NCI-H146 (cell line): ENCODE measurements around the gene PLA2G5.

Experiments
- DNase-seq: peaks from one replicate; lab custom pipeline; 2025; lab: John Stamatoyannopoulos, UW

The PLA2G5 gene

GRCh38 chr1:20068722-20069121 is 1.3 kb upstream of the PLA2G5 start:
- no peak for DNase-seq

GRCh38 chr1:20070357-20070756 is 363 bp downstream of the PLA2G5 start:
- no peak for DNase-seq

DNA sequence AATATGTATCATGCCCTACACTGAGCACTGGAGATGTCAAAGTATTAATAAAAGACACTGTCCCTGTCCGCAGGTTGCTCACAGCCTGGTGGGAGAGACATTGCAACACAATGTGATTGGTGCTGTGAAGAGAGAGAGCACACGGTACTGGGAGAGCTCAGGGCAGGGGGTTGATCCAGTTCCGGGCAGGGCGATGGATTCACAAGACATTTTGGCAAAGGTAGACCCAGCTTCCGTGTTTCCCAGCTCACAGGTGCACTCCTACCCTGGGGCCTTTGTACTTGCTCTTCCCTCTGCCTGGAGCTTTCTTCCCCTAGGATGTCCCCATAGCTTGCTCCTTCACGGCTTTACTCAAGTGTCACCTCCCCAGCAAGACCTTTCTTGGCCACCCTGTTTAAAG is 1.4 kb downstream of the PLA2G5 start:
- DNase-seq = no peak

- DNase-seq = no peak
Observed at GRCh38 chr1:20072771-20073170, 2.8 kb downstream of the PLA2G5 start.

GRCh38 chr1:20073256-20073655 is 3.3 kb downstream of the PLA2G5 start:
- no peak for DNase-seq

- DNase-seq = no peak
Observed at GRCh38 chr1:20074055-20074724, 4.2 kb downstream of the PLA2G5 start.

DNA sequence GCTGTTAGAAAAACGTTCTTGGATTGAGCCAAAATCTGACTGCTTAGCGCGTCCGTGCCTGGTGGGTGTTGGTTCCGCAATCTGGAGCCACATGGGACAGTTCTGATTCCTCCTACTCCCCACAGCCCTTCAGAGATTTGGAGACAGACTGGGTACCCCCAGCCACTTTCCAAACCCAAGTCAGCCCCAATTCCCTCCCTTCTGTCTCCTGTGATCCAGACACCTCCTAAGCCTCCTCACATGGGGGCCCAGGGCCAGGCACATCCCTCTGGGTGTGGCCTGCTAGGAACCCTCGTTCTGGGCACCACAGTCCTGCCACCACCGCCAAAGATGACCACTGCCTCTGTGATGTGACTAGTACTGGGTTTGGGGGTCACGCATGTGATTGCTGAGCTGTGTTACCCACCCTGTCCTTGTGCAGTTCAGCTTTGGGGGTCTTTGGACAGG is 4.8 kb downstream of the PLA2G5 start:
- DNase-seq = no peak

GRCh38 chr1:20075345-20075744 is 5.4 kb downstream of the PLA2G5 start:
- DNase-seq = no peak

- no peak for DNase-seq
Observed at GRCh38 chr1:20076223-20076622, 6.2 kb downstream of the PLA2G5 start.

GRCh38 chr1:20076710-20077461 is 6.9 kb downstream of the PLA2G5 start:
- DNase-seq = no peak

DNA sequence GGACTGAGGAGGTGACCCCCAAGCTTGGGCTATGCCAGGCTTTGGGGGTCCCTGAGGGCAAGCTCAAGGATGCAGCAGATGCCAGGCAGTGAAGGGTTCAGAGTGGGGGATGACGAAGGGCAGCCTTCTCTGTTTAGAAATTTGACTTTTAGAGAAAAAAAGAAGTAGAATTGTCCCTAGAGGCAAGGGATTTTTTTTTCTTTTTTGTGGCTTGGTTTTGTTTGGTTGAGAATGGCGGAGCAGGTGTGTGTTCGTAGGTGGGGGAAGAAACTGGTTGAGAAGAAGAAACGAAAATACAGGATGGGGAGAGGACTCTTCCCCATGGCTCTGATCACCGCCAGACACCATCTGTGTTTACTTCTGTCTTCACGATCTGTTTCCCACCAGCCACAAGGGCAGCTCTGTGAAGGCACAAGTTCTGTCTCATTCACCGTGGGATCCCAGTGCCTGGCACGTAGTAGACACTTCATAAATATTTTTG is 8.2 kb downstream of the PLA2G5 start:
- DNase-seq = no peak

- no peak for DNase-seq
Observed at GRCh38 chr1:20078711-20079110, 8.7 kb downstream of the PLA2G5 start.

DNA sequence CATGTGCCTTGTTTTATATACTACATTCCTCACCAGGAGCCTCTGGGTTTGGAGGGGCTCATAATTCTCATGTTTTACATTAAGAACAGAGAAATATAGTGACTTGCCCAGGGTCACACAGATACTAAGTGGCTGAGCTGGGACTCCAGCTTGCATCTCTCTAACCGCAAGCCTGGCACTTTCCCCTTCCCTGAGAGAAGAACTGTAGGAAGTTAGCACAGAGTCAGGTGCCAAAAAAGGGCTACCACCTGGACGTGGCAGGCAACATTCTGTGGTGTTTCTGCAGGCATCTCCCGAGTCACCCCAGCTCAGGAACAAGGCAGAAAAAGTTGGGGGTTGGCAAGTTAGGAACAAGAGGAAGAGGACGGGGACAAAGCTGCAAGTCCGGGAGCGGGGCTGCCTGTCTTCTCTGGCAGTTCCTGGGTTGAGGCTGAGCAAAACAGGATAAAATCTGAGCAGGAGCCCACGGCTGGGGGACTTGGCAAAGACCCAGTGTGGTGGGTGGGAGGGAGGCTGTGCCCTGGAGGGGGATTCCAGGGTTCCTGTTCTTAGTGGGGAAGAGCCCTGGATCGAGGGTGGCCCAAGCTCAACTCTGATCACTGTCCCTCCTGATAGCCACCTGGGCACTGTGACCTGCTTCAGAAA is 9.8 kb downstream of the PLA2G5 start:
- no peak for DNase-seq

DNA sequence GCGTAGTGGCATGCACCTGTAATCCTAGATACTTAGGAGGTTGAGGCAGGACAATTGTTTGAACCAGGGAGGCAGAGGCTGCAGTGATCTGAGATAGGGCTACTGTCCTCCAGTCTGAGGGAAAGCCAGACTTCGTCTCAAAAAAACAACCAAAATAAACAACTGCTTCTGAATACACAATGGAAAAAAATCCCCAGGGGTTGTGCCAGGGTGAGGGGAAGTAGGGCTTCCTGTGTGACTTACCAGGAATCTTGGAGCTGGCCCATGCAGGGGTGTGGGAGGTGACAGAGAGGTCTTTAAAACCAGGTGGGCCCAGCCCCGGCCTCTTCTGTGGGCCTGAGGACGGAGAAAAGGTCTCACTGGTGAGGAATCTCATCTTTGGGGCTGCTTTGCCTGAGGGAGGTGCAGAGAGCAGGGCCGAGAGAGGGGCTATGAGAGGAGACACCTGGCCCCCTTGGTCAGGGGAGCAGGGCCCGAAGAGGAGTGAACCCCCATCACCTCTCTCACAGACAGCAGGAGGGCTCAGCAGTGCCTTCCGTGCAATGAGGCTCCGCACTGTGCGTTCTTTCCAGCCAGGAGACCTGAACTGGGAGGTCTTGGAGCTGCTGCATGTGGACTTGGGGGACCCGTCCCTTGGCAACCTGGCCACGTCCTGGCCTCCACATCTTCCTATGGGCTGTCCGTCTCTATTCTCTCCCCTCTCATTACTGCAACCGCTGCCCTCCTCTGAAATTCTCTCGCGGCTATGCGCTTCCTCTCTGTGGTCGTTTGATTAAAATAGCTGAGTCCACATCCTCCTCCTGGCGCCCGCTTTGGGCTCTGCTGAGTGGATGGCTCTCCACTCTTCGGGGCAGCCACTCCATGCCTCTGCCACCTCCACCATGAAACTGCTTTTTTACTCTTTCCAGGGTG is 10.7 kb downstream of the PLA2G5 start:
- no peak for DNase-seq

DNA sequence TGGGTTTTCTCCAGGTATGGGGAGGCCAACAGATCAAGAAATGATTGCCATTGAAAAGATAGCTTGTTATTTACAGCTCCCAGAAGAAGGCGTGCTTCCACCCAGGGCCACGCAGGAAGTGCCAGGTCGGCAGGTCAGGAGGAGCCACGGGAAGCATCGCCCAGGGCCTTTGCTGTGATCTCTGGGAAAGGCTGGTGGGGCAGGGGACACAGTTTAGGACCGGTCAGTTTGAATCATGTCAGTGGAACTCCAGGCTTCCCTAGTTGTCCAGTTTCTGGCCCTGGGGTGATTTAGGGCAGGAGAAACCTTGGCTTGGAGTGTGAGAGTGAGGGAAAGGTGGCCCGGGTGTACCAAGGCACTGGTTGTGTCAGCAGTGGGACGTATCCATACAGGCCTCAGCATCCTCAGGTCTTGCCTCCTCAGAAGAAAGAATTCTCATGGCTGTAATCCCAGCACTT is 11.4 kb downstream of the PLA2G5 start:
- no peak for DNase-seq

GRCh38 chr1:20082772-20083171 is 12.8 kb downstream of the PLA2G5 start:
- DNase-seq = no peak

DNA sequence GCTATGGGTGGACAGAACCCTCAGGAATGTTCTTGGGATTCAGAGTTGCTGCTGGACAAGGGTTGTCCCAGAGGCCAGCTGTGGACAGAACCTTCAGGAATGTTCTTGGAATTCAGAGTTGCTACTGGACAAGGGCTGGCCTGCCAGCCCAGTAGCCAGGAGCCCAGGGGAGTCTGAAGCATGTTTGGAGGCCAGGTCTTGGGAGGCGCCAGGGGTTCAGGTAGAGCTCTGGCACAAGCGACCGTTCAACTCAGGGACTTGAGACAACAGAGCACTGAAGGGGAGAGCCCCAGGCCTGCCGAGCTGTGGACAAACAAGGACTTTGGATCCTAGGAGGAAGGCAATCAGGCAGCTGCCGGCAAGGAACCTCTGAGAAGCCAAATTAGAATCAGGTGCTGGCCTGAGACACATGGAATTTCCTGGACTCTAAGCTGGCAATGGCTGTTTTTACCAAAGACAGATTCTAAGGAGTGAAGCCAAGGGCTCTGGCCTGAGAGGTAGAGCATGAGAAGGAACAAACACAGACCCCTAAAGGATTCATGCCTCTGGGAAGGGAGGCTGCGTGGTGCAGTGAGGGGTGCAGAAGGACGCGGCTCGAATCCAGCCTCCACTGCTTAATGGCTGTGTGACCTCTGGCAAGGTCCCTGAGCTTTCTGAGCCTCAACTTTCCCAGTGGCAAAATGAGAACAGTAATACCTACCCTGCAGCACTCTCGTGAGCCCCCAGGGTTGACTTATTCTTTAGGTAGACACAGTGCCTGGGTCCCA is 13.4 kb downstream of the PLA2G5 start:
- no peak for DNase-seq

DNA sequence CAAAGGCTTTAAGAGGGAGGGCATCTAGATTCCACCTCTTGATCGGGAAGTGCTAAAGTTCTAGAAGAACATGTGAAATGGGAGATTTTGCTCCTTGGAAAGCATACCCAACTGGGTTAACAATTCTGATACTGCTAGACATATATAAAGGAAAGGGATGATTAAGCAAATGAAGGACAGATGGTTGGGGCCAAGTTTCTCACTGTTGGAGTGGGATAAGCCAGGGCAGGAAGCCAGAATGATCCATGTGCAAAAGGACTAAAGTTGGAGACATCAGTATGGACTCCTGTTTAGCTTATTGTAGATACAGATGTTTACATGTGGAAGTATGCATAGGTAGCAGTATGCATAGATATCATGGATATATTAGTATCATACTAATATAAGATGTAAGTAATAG is 16.8 kb downstream of the PLA2G5 start:
- no peak for DNase-seq

DNA sequence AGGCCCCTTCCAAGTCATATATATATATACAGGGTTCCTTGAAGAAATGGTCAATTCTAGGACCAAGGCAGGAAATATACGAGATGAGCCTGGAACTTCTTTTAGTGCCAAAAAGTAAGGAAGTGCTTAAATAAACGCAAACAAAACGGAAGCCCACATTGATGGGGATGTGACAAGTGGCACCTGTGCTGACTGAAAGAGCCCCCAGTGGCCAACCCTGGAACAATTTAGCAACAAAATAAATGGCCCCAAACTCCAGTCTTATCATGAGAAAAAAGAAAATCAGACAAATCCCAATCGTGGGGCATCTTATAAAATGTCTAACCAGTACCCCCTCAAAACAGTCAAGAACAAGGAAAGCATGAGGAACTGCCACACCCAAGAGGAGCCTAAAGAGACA is 17.7 kb downstream of the PLA2G5 start:
- no peak for DNase-seq

DNA sequence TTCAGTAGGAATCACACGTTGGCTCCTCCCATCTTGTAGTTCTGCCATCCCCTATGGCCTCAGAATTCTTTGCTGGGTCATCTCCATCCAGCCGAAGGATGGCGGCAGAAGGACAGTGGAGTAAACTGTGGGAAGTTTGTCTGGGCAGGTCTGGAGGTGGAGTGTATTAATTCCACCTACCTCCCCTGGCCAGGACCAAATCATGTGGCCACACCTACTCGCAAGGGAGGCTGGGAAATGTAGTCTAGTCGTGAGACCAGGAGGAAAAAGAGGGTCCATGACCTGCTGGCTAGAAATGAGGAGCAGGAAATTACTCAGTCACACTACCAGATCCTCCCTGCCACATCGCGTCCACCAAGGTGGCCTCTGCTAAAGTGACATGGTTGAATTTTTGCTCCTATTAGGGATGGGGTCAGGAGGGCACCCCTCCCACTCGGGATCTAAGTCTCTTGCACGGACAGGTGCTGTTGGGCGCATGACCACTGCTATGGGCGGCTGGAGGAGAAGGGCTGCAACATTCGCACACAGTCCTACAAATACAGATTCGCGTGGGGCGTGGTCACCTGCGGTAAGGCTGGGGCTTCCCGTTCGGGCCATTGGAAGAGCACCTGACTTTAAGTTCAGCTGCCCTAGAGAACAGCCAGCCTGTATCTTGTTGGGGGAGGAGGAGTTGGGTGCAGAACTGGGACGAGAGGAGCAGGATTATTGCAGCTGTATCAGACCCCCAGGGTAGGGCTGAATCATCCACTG is 19.5 kb downstream of the PLA2G5 start:
- DNase-seq = no peak
